Medulla oblongata (tissue), 1 donor: ENCODE results near the gene SUN5.
"Not testable (repeated sequence)": the region's sequence is repeated elsewhere in the genome, so short reads cannot be mapped to it uniquely, and the experiment has no call there.

Experiments
- DNase-seq: peaks from one replicate; pipeline ENCODE4 v3.0.0-alpha.2; 2015; ENCODE audit errors: extremely low spot score

Gene SUN5

GRCh38 chr20:33004141-33004751, at the start of gene SUN5:
SUN5 (minus strand) TSS chr20:33004433; CDS start chr20:33004340, 93 bp downstream.
- no peak for DNase-seq

GRCh38 chr20:33053291-33054106, 49.3 kb upstream of the SUN5 start, which contains the start of gene BPIFB3:
BPIFB3 (plus strand) TSS chr20:33053903; CDS start chr20:33055436, 1,533 bp downstream.
- DNase-seq: no peak

GRCh38 chr20:33051333-33051732, 47.1 kb upstream of the SUN5 start:
- DNase-seq: no peak

GRCh38 chr20:33046412-33046811, 42.2 kb upstream of the SUN5 start:
- DNase-seq: no peak

GRCh38 chr20:33045129-33045721, 41.0 kb upstream of the SUN5 start:
- DNase-seq: not testable (repeated sequence)

GRCh38 chr20:33043731-33044181, 39.5 kb upstream of the SUN5 start:
- no peak for DNase-seq

- no peak for DNase-seq
Measured at GRCh38 chr20:33042983-33043730, 38.9 kb upstream of the SUN5 start.

- DNase-seq: no peak
Measured at GRCh38 chr20:33042430-33042829, 38.2 kb upstream of the SUN5 start.

- no peak for DNase-seq
Measured at GRCh38 chr20:33038243-33038642, 34.0 kb upstream of the SUN5 start.

GRCh38 chr20:33037456-33037855, 33.2 kb upstream of the SUN5 start:
- no peak for DNase-seq

- no peak for DNase-seq
Measured at GRCh38 chr20:33034901-33035492, 30.8 kb upstream of the SUN5 start.

- DNase-seq: no peak
Measured at GRCh38 chr20:33034115-33034514, 29.9 kb upstream of the SUN5 start.

GRCh38 chr20:33033381-33033780, 29.1 kb upstream of the SUN5 start:
- no peak for DNase-seq

GRCh38 chr20:33032555-33032954, 28.3 kb upstream of the SUN5 start:
- no peak for DNase-seq

- DNase-seq: no peak
Measured at GRCh38 chr20:33031531-33031930, 27.3 kb upstream of the SUN5 start, which contains the start of gene BPIFB6. BPIFB6 (plus strand) TSS chr20:33031648; CDS start chr20:33031648, 0 bp downstream.

- DNase-seq: no peak
Measured at GRCh38 chr20:33030569-33030968, 26.3 kb upstream of the SUN5 start.

- no peak for DNase-seq
Measured at GRCh38 chr20:33030076-33030475, 25.8 kb upstream of the SUN5 start.

- no peak for DNase-seq
Measured at GRCh38 chr20:33028875-33029274, 24.6 kb upstream of the SUN5 start.

- DNase-seq: no peak
Measured at GRCh38 chr20:33027769-33028751, 23.8 kb upstream of the SUN5 start.
